ENCODE measurements around the gene PLEKHA6. TPM values are rescaled to one million over a fixed set of nuclear protein-coding genes. Genes with fewer than 3 reads are reported as not detected.

The PLEKHA6 gene
- total RNA-seq, 1 experiment from 2014 or later = 5.5 TPM

DNA sequence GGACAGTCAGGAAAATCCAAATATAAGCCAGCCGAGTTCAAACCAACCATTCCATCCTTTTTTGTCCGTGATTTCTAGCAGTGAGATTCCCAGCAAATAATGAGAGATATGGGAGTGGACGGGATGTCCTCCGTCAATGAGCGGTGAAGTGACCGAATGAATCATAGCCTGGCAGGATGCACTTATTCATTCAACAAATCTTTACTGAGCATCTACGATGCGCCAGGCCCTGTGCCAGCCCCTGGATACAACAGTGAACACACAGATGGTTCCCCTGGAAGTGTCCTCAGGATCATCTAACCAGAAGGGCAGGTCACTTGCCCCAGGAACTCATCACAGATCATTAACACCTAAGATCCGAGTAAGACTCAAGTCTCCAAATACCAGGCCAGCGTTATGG lies 8.2 kb upstream of the PLEKHA6 start:
- Histone ChIP-seq H3K9me3 (ENCODE audit: control insufficient read depth, insufficient read depth, low read depth, low read length) (no peaks in the 10 kb centered on the region), H3K4me1 (ENCODE audit: control insufficient read depth, insufficient read depth, low read length) (peaks cover 5% of the 10 kb centered on the region; the same call in 1 of the 2 replicates), H3K27ac (ENCODE audit: low read length) (no peak overlapping the region), H3K36me3 (ENCODE audit: control insufficient read depth, insufficient read depth, low read length) (no peaks in the 10 kb centered on the region), H3K27me3 (ENCODE audit: control insufficient read depth, insufficient read depth, low read length) (no peaks in the 10 kb centered on the region), H3K4me3 (ENCODE audit: low read depth in 2 of 2, low read length in 2 of 2) (no peak overlapping the region)
- CTCF ChIA-PET = no interaction called here
- intact Hi-C loops (cut with micrococcal nuclease; ENCODE audit: unreplicated experiment) (loop anchor here (10.0 kb wide), 2 partner anchors 113 to 503 kb away; partner anchors contain the start of gene SNRPE), in situ Hi-C loops (cut with HindIII; ENCODE audit: low pct_unique_long_range_greater_than_20kb, low sequenced_read_pairs) (no loop called here)
- ATAC-seq (no peak), DNase-seq (ENCODE audit: low read depth, low spot score) (no peak)
- BruUV-seq (replicated peaks) = no TSS peak
- TF ChIP-seq REST (IDR thresholded peaks at IDR 0.05; ENCODE audit: insufficient read depth in 1 of 2, low read depth in 2 of 2, low read length in 1 of 2) (no peak), CTCF (IDR thresholded peaks at IDR 0.05) (no peak), POLR2AphosphoS5 (IDR thresholded peaks at IDR 0.05; ENCODE audit: low read depth, low read length) (no peak), SIN3A (IDR thresholded peaks at IDR 0.05; ENCODE audit: borderline replicate concordance, insufficient read depth, low read depth, low read length) (no peak), TCF7L2 (IDR thresholded peaks at IDR 0.05; ENCODE audit: low read depth, low read length) (no peak)
- POLR2A ChIA-PET = no interaction called here

GRCh38 chr1:204367193-204367858 lies 7.6 kb upstream of the PLEKHA6 start:
- no peak for TF ChIP-seq TCF7L2 (IDR thresholded peaks at IDR 0.05; ENCODE audit: low read depth, low read length)
- TF ChIP-seq REST (IDR thresholded peaks at IDR 0.05; ENCODE audit: insufficient read depth in 1 of 2, low read depth in 2 of 2, low read length in 1 of 2) = no peak
- TF ChIP-seq SIN3A (IDR thresholded peaks at IDR 0.05; ENCODE audit: borderline replicate concordance, insufficient read depth, low read depth, low read length) = no peak
- TF ChIP-seq POLR2AphosphoS5 (IDR thresholded peaks at IDR 0.05; ENCODE audit: low read depth, low read length) = no peak
- no peak for TF ChIP-seq CTCF (IDR thresholded peaks at IDR 0.05)
- intact Hi-C loops (cut with micrococcal nuclease; ENCODE audit: unreplicated experiment) (loop anchor here (10.0 kb wide), 2 partner anchors 113 to 503 kb away; partner anchors contain the start of gene SNRPE), in situ Hi-C loops (cut with HindIII; ENCODE audit: low pct_unique_long_range_greater_than_20kb, low sequenced_read_pairs) (no loop called here)
- POLR2A ChIA-PET = no interaction called here
- no peaks in the 10 kb centered on the region for H3K36me3 ChIP-seq (ENCODE audit: control insufficient read depth, insufficient read depth, low read length)
- DNase-seq (ENCODE audit: low read depth, low spot score) (no peak), ATAC-seq (no peak)
- H3K27me3 ChIP-seq (ENCODE audit: control insufficient read depth, insufficient read depth, low read length) = no peaks in the 10 kb centered on the region
- peaks cover 5% of the 10 kb centered on the region; the same call in 1 of the 2 replicates for H3K4me1 ChIP-seq (ENCODE audit: control insufficient read depth, insufficient read depth, low read length)
- no peaks in the 10 kb centered on the region for H3K9me3 ChIP-seq (ENCODE audit: control insufficient read depth, insufficient read depth, low read depth, low read length)
- no TSS peak for BruUV-seq (replicated peaks)
- no peak overlapping the region for H3K4me3 ChIP-seq (ENCODE audit: low read depth in 2 of 2, low read length in 2 of 2)
- no peak overlapping the region for H3K27ac ChIP-seq (ENCODE audit: low read length)
- CTCF ChIA-PET = interaction anchor here (0.6 to 0.8 kb wide), 2 partner anchors 136 to 1029 kb away, joined by 3 to 9 read pairs; no protein-coding TSS in a partner anchor

Measured in Panc1 (cell line).